H1 (cell line): ENCODE measurements around the gene CDH2. TPM values are rescaled to one million over a fixed set of nuclear protein-coding genes. Genes with fewer than 3 reads are reported as not detected.

ENCODE experiments used
- CTCF ChIA-PET: fragments of 300-600 bp; sonication (Branson Sonifier 250); formaldehyde crosslinking; loops from one replicate; lab custom pipeline; 2021; ENCODE audit not compliant: partially characterized antibody; lab: Charles Lee
- POLR2A ChIA-PET: fragments of 300-600 bp; sonication (Branson Sonifier 250); formaldehyde crosslinking; loops from one replicate; lab custom pipeline; 2021; ENCODE audit warnings: inconsistent platforms; ENCODE audit not compliant: partially characterized antibody; lab: Charles Lee
- DNase-seq, 2 experiments: peaks; one replicate each; pipeline versions ENCODE4 v3.0.0 to v3.0.0-alpha.2; 2010 to 2022; ENCODE audit warnings: low spot score in 2 of 2, low read depth in 1 of 2, mixed read lengths in 1 of 2
- FAIRE-seq: peaks from 2 replicates; lab custom pipeline; 2011; peaks lifted over from hg19 to GRCh38; lab: Jason Lieb, UNC
- H2AFZ ChIP-seq: 2 replicates; pipeline ENCODE4 v1.8.1; 2012; ENCODE audit warnings: low read length, inconsistent platforms
- H2AK5ac ChIP-seq: 2 replicates; pipeline ENCODE4 v1.6.1; 2013; ENCODE audit warnings: low read depth, low read length
- H2BK120ac ChIP-seq: replicated peaks from 2 replicates; pipeline ENCODE3; 2013; ENCODE audit warnings: low read depth, low read length, inconsistent platforms
- H2BK12ac ChIP-seq: 2 replicates; pipeline ENCODE4 v1.6.1; 2013; ENCODE audit warnings: low read depth, low read length
- H2BK15ac ChIP-seq: 2 replicates; pipeline ENCODE4 v1.6.1; 2013; ENCODE audit warnings: low read length
- H2BK20ac ChIP-seq: 2 replicates; pipeline ENCODE4 v1.6.1; 2013; ENCODE audit warnings: low read length
- H2BK5ac ChIP-seq: 2 replicates; pipeline ENCODE4 v1.6.1; 2013; ENCODE audit warnings: low read depth, low read length
- H3K14ac ChIP-seq: 2 replicates; pipeline ENCODE4 v1.6.1; 2013; ENCODE audit warnings: inconsistent platforms; ENCODE audit not compliant: insufficient read length
- H3K18ac ChIP-seq: 2 replicates; pipeline ENCODE4 v1.6.1; 2013; ENCODE audit warnings: low read length; ENCODE audit errors: extremely low read depth
- H3K23ac ChIP-seq: 2 replicates; pipeline ENCODE4 v1.6.1; 2013; ENCODE audit warnings: inconsistent platforms; ENCODE audit not compliant: insufficient read length
- H3K23me2 ChIP-seq: 2 replicates; pipeline ENCODE4 v1.6.1; 2013; ENCODE audit warnings: low read depth, low read length
- H3K27ac ChIP-seq: 2 replicates; pipeline ENCODE4 v1.6.1; 2011; ENCODE audit warnings: low read depth, low read length, inconsistent platforms
- H3K27me3 ChIP-seq, 4 experiments: replicated peaks in 1 of 4; 1 replicate in 1 of 4; 2 replicates in 3 of 4; pipeline versions ENCODE4 v1.6.1 to v1.8.1; 2011 to 2013; ENCODE audit warnings: low read length in 3 of 4, mild to moderate bottlenecking in 3 of 4, inconsistent platforms in 2 of 4, mixed read lengths in 2 of 4, moderate library complexity in 1 of 4; ENCODE audit not compliant: control insufficient read depth in 3 of 4, insufficient read depth in 3 of 4; ENCODE audit errors: extremely low read depth in 1 of 4
- H3K36me3 ChIP-seq, 4 experiments: 2 replicates each; pipeline versions ENCODE4 v1.6.1 to v1.8.1; 2011 to 2013; ENCODE audit warnings: mild to moderate bottlenecking in 4 of 4, low read length in 3 of 4, moderate library complexity in 2 of 4, control low read depth in 1 of 4, inconsistent platforms in 1 of 4; ENCODE audit not compliant: insufficient read depth in 4 of 4, control insufficient read depth in 2 of 4
- H3K4ac ChIP-seq: replicated peaks from 2 replicates; pipeline ENCODE3; 2013; ENCODE audit warnings: low read length, low read depth, mixed read lengths, inconsistent platforms; ENCODE audit not compliant: insufficient read length
- H3K4me1 ChIP-seq, 4 experiments: replicated peaks in 1 of 4; 1 replicate in 1 of 4; 2 replicates in 3 of 4; pipeline versions ENCODE4 v1.6.1 to v1.8.1; 2011 to 2013; ENCODE audit warnings: low read length in 3 of 4, inconsistent platforms in 2 of 4, mixed read lengths in 1 of 4; ENCODE audit not compliant: insufficient read depth in 4 of 4, control insufficient read depth in 3 of 4
- H3K4me2 ChIP-seq, 2 experiments: 2 replicates each; pipeline versions ENCODE4 v1.6.1 to v1.8.1; 2011 to 2013; ENCODE audit warnings: low read depth in 2 of 2, low read length in 2 of 2, control low read depth in 1 of 2, inconsistent platforms in 1 of 2, mild to moderate bottlenecking in 1 of 2; ENCODE audit not compliant: insufficient read depth in 1 of 2
- H3K4me3 ChIP-seq, 4 experiments: fragments of 200-600, 300-600 bp in 1 of 4; sonication (generic), shearing (Covaris generic), sonication (Bioruptor Twin) in 1 of 4; 2 replicates each; pipeline versions ENCODE4 v1.5.1 to v1.8.1; 2011 to 2016; ENCODE audit warnings: low read length in 4 of 4, low read depth in 3 of 4, control low read depth in 2 of 4, inconsistent platforms in 2 of 4, mild to moderate bottlenecking in 2 of 4, mixed read lengths in 1 of 4, moderate library complexity in 1 of 4; ENCODE audit not compliant: insufficient read depth in 2 of 4; ENCODE audit errors: extremely low read depth in 1 of 4
- H3K56ac ChIP-seq: replicated peaks from 2 replicates; pipeline ENCODE3; 2013; ENCODE audit warnings: low read depth, mild to moderate bottlenecking, mixed read lengths, low read length, inconsistent platforms; ENCODE audit not compliant: insufficient read length
- H3K79me1 ChIP-seq: 2 replicates; pipeline ENCODE4 v1.6.1; 2013; ENCODE audit warnings: low read depth, low read length, control low read depth
- H3K79me2 ChIP-seq, 2 experiments: 2 replicates each; pipeline versions ENCODE4 v1.6.1 to v1.8.1; 2012 to 2013; ENCODE audit warnings: low read length in 2 of 2, mild to moderate bottlenecking in 2 of 2, inconsistent platforms in 1 of 2; ENCODE audit not compliant: insufficient read depth in 2 of 2, control insufficient read depth in 1 of 2
- H3K9ac ChIP-seq, 4 experiments: replicated peaks in 1 of 4; 1 replicate in 1 of 4; 2 replicates in 3 of 4; pipeline versions ENCODE4 v1.6.1 to v1.8.1; 2011 to 2013; ENCODE audit warnings: low read depth in 3 of 4, low read length in 3 of 4, control low read depth in 2 of 4, mild to moderate bottlenecking in 2 of 4, moderate library complexity in 2 of 4, inconsistent platforms in 1 of 4; ENCODE audit errors: extremely low read depth in 1 of 4
- H3K9me3 ChIP-seq, 2 experiments: 2 replicates each; pipeline versions ENCODE4 v1.6.1 to v1.8.1; 2012 to 2013; ENCODE audit warnings: mild to moderate bottlenecking in 2 of 2, moderate library complexity in 2 of 2, control low read depth in 1 of 2, inconsistent platforms in 1 of 2, low read depth in 1 of 2, low read length in 1 of 2, mixed read lengths in 1 of 2; ENCODE audit not compliant: insufficient read depth in 2 of 2
- H4K20me1 ChIP-seq, 2 experiments: replicated peaks in 1 of 2; 2 replicates each; pipeline versions ENCODE3 to v1.8.1; 2011 to 2013; ENCODE audit warnings: inconsistent platforms in 2 of 2, low read length in 2 of 2, mild to moderate bottlenecking in 1 of 2; ENCODE audit not compliant: insufficient read depth in 2 of 2, control insufficient read depth in 1 of 2
- H4K5ac ChIP-seq: 2 replicates; pipeline ENCODE4 v1.6.1; 2013; ENCODE audit warnings: low read length, low read depth, mixed read lengths, inconsistent platforms; ENCODE audit not compliant: insufficient read length
- H4K8ac ChIP-seq: 2 replicates; pipeline ENCODE4 v1.8.0; 2013; ENCODE audit warnings: mild to moderate bottlenecking, moderate library complexity, low read length, inconsistent platforms; ENCODE audit not compliant: insufficient read depth; ENCODE audit errors: extremely low read depth
- H4K91ac ChIP-seq: replicated peaks from 2 replicates; pipeline ENCODE3; 2013; ENCODE audit warnings: low read length, mixed read lengths, inconsistent platforms; ENCODE audit not compliant: insufficient read length
- BACH1 ChIP-seq: IDR thresholded peaks from 2 replicates; pipeline ENCODE4 v1.6.1; 2012; ENCODE audit warnings: low read length, improper control_type of control experiment
- BRCA1 ChIP-seq: IDR thresholded peaks from 2 replicates; pipeline ENCODE4 v1.6.1; 2012; ENCODE audit warnings: low read depth, low read length, improper control_type of control experiment
- CBX5 ChIP-seq: fragments of 300-800, 300-1000 bp; sonication (generic); IDR thresholded peaks from 2 replicates; pipeline ENCODE4 v1.7.1; 2016; ENCODE audit warnings: antibody characterized with exemption, low read length, low read depth
- CBX8 ChIP-seq: fragments of 300-800, 300-1000 bp; sonication (generic); IDR thresholded peaks from 2 replicates; pipeline ENCODE4 v1.7.1; 2016; ENCODE audit warnings: low read depth, low read length, borderline replicate concordance
- CREB1 ChIP-seq: IDR thresholded peaks from 2 replicates; pipeline ENCODE4 v1.6.1; 2012; ENCODE audit warnings: inconsistent platforms
- CTBP2 ChIP-seq: IDR thresholded peaks from 2 replicates; pipeline ENCODE4 v1.7.0; 2011; ENCODE audit warnings: borderline replicate concordance, mild to moderate bottlenecking, moderate library complexity, mixed read lengths, low read length; ENCODE audit not compliant: insufficient read depth, insufficient read length
- EGR1 ChIP-seq: IDR thresholded peaks from 2 replicates; pipeline ENCODE4 v1.6.1; 2011; ENCODE audit warnings: low read depth, low read length, borderline replicate concordance
- FOSL1 ChIP-seq: IDR thresholded peaks from 2 replicates; pipeline ENCODE4 v1.6.1; 2011; ENCODE audit warnings: mild to moderate bottlenecking, low read depth, low read length, moderate library complexity; ENCODE audit not compliant: insufficient read depth
- GTF2F1 ChIP-seq: IDR thresholded peaks from 2 replicates; pipeline ENCODE4 v1.6.1; 2012; ENCODE audit warnings: low read depth, low read length, improper control_type of control experiment, borderline replicate concordance
- KDM1A ChIP-seq: fragments of 200-600, 300-600 bp; sonication (generic); IDR thresholded peaks from 2 replicates; pipeline ENCODE4 v1.7.1; 2016; ENCODE audit warnings: mild to moderate bottlenecking, low read length, borderline replicate concordance
- PHF8 ChIP-seq: fragments of 200-600 bp; sonication (generic); conservative IDR thresholded peaks from 2 replicates; pipeline ENCODE4 v1.7.1; 2012; ENCODE audit warnings: low read depth, mild to moderate bottlenecking, inconsistent platforms, low read length, moderate library complexity
- POLR2AphosphoS5 ChIP-seq: IDR thresholded peaks from 2 replicates; pipeline ENCODE4 v1.6.1; 2011; ENCODE audit warnings: low read depth, low read length
- SAP30 ChIP-seq: fragments of 300-600 bp; sonication (generic); IDR thresholded peaks from 2 replicates; pipeline ENCODE4 v1.7.1; 2012; ENCODE audit warnings: low read length, moderate library complexity, mild to moderate bottlenecking, inconsistent platforms; ENCODE audit not compliant: insufficient read depth, insufficient replicate concordance
- SP1 ChIP-seq: IDR thresholded peaks from 2 replicates; pipeline ENCODE4 v1.6.1; 2011; ENCODE audit warnings: low read depth, low read length
- TBP ChIP-seq: IDR thresholded peaks from 2 replicates; pipeline ENCODE4 v1.6.1; 2011; ENCODE audit warnings: low read depth, low read length, improper control_type of control experiment
- ZNF274 ChIP-seq: IDR thresholded peaks from 2 replicates; pipeline ENCODE4 v1.7.0; 2012; ENCODE audit warnings: low read length, borderline replicate concordance; ENCODE audit errors: extremely low read depth
- WGBS, 2 experiments: shearing (Covaris generic) in 1 of 2; methylation state at CpG; one replicate each; pipeline versions ENCODE4 v1.1.6 to v1.1.7; 2013 to 2015; ENCODE audit warnings: low lambda C conversion rate in 2 of 2, mixed read lengths in 2 of 2, inconsistent platforms in 1 of 2, low coverage in 1 of 2, missing lambda C conversion rate in 1 of 2; ENCODE audit not compliant: insufficient replicate concordance in 2 of 2, insufficient coverage in 1 of 2, insufficient read length in 1 of 2; ENCODE audit errors: extremely low coverage in 1 of 2, missing lambda C conversion rate in 1 of 2; 5-methylcytosine and 5-hydroxymethylcytosine counted together
- polyA plus RNA-seq, 7 experiments: library from polyadenylated mRNA; depleted of rRNA in 3 of 7; stranded (reverse) in 5 of 7; unstranded in 2 of 7; fragments of >200 nt in 5 of 7; fragments of 200-250 nt in 2 of 7; gene quantifications; 1 replicate in 5 of 7; 2 replicates in 1 of 7; 4 replicates in 1 of 7; pipeline versions ENCODE4 v1.2.1 to v1.2.3, GENCODE V29; 2011 to 2013; ENCODE audit warnings: missing spikeins in 2 of 7, mixed read lengths in 2 of 7
- total RNA-seq: library from RNA; stranded (reverse); fragmentation: NEBNext Ultra II Directional; extraction: Animal tissue kit (Norgen Biotek cat#: 25700); gene quantifications from 2 replicates; pipeline ENCODE4 v1.2.1, GENCODE V29; 2021

The CDH2 gene
- total and polyA plus RNA-seq, 2 of the 8 experiments (the other 6 are each of a cell fraction or from before 2014, with no cell fraction given): 15.0 to 56.5 TPM

DNA sequence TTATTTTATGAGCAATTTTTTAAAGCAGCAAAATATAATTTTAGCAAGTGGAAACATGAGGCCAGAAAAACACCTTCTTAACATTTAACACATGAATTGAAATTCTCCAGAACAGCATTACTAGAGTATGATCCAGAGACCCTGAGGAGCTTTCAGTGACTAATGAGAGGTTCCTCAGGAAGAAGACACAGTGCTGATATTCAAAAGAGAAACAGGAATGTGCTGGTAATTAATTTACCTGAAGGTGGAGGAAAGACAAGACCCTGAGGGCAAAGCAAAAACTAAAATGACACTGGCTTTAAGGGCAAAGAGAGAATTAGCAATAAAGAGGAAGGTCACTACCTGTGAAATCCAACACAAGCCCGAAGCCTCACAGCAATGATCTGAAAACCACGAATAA is 97.0 kb downstream of the CDH2 start:
- 95% methylated on average over 2 of the region's 2 CpGs; no CpG with 5 or more reads in 1 of the 2 experiments for WGBS, 2 experiments
- CTCF ChIA-PET: no interaction called here
- no peak overlapping the region for H3K9ac ChIP-seq
- TF ChIP-seq KDM1A (no peak), EGR1 (no peak), ZNF274 (no peak), FOSL1 (no peak), PHF8 (no peak), SP1 (no peak), POLR2AphosphoS5 (no peak), GTF2F1 (no peak), BACH1 (no peak), SAP30 (no peak), TBP (no peak), CTBP2 (no peak), BRCA1 (no peak), CBX8 (no peak), CBX5 (no peak), CREB1 (no peak)

More for the DNA sequence above, 97.0 kb downstream of the CDH2 start:
- Histone ChIP-seq H3K9me3 (no peaks in the 10 kb centered on the region), H4K20me1 (peaks cover 0 to 2% of the 10 kb centered on the region in 2 experiments), H2BK15ac (no peak overlapping the region), H3K56ac (no peak overlapping the region), H2BK120ac (no peak overlapping the region), H3K27me3 (no peaks in the 10 kb centered on the region), H3K4me3 (no peak overlapping the region), H4K5ac (no peak overlapping the region), H2BK20ac (no peak overlapping the region), H3K4ac (no peak overlapping the region), H2AK5ac (no peak overlapping the region), H3K14ac (no peak overlapping the region), H3K4me2 (no peak overlapping the region), H2AFZ (no peak overlapping the region), H3K4me1 (peaks cover 0 to 3% (median 0%) of the 10 kb centered on the region in 4 experiments; a peak in 1 of 7 replicates), H4K8ac (no peak overlapping the region), H3K79me1 (no peaks in the 10 kb centered on the region), H3K79me2 (no peaks in the 10 kb centered on the region), H3K27ac (no peak overlapping the region), H3K23ac (no peak overlapping the region), H3K36me3 (no peaks in the 10 kb centered on the region), H2BK12ac (no peak overlapping the region), H4K91ac (no peak overlapping the region), H3K23me2 (no peaks in the 10 kb centered on the region), H3K18ac (no peak overlapping the region), H2BK5ac (no peak overlapping the region)
- DNase-seq: no peak
- FAIRE-seq: no peak
- POLR2A ChIA-PET: no interaction called here
